Heart left ventricle (tissue), 16 donors: ENCODE results near the gene SCN11A. TPM values are rescaled to one million over a fixed set of nuclear protein-coding genes. Genes with fewer than 3 reads are reported as not detected.

Source experiments
- ATAC-seq, 4 donors: fragments of 200-7000 bp; cut with Tn5 transposase; one replicate each; pipeline ENCODE4 v1.9.1; 2020 to 2022; ENCODE audit warnings: moderate library complexity in 4 of 4, mild to moderate bottlenecking in 3 of 4, moderate number of reproducible peaks in 1 of 4
- DNase-seq, 5 donors: peaks; one replicate each; pipeline ENCODE4 v3.0.0-alpha.2; 2020
- H3K27ac ChIP-seq, 12 donors: fragments of 200-600 bp; sonication (generic) in 4 of 12; one replicate each; pipeline versions ENCODE4 v1.5.0 to v1.8.0; 2016 to 2022; ENCODE audit warnings: mild to moderate bottlenecking in 2 of 12
- H3K27me3 ChIP-seq, 9 donors: fragments of 200-600 bp; sonication (generic) in 2 of 9; one replicate each; pipeline versions ENCODE4 v1.5.1 to v1.8.0; 2016 to 2022; ENCODE audit warnings: mild to moderate bottlenecking in 3 of 9
- H3K36me3 ChIP-seq, 9 donors: fragments of 200-600 bp; sonication (generic) in 2 of 9; one replicate each; pipeline versions ENCODE4 v1.5.0 to v1.8.0; 2018 to 2022; ENCODE audit warnings: mild to moderate bottlenecking in 2 of 9
- H3K4me1 ChIP-seq, 12 donors: fragments of 200-600 bp; sonication (generic) in 4 of 12; one replicate each; pipeline versions ENCODE4 v1.5.0 to v1.8.0; 2016 to 2022; ENCODE audit warnings: mild to moderate bottlenecking in 3 of 12
- H3K4me3 ChIP-seq, 12 donors: fragments of 200-600 bp; sonication (generic) in 4 of 12; one replicate each; pipeline versions ENCODE4 v1.5.0 to v1.8.0; 2017 to 2022; ENCODE audit warnings: mild to moderate bottlenecking in 9 of 12, moderate library complexity in 4 of 12
- H3K9me3 ChIP-seq, 12 donors: fragments of 200-600 bp; sonication (generic) in 4 of 12; one replicate each; pipeline versions ENCODE4 v1.5.0 to v1.8.0; 2016 to 2022; ENCODE audit warnings: mild to moderate bottlenecking in 1 of 12
- CTCF ChIP-seq, 12 donors: fragments of 200-600 bp; sonication (generic) in 4 of 12; IDR thresholded peaks; one replicate each; pipeline versions ENCODE4 v1.5.0 to v1.8.0; 2018 to 2022; ENCODE audit warnings: antibody characterized with exemption in 12 of 12, mild to moderate bottlenecking in 5 of 12
- POLR2A ChIP-seq, 2 donors: fragments of 450-650 bp; IDR thresholded peaks; one replicate each; pipeline ENCODE4 v1.6.1; 2017; ENCODE audit warnings: antibody characterized with exemption in 2 of 2, mild to moderate bottlenecking in 2 of 2, moderate library complexity in 2 of 2
- WGBS, 4 donors: extraction: QIAGEN DNeasy Blood & Tissue Kit in 2 of 4; methylation state at CpG; one replicate each; pipeline versions ENCODE4 v1.1.5 to v1.1.7; 2013 to 2018; 5-methylcytosine and 5-hydroxymethylcytosine counted together
- intact Hi-C, 10 donors: fragments of 100-400 bp; cut with DNase I; formaldehyde crosslinking; loops; one replicate each; pipeline versions ENCODE4 v1.11.1 to v1.14.2; 2022
- polyA plus RNA-seq, 2 donors: library from polyadenylated mRNA; stranded (reverse); fragments of 200-250 nt; gene quantifications; one replicate each; pipeline ENCODE4 v1.2.3, GENCODE V29; 2013
- total RNA-seq, 9 donors: library from RNA; depleted of rRNA in 2 of 9; stranded (reverse); fragments of >200 nt in 2 of 9; fragmentation: NEBNext Ultra II Directional in 3 of 9; extraction: Animal tissue kit (Norgen Biotek cat#: 25700) in 3 of 9; gene quantifications; one replicate each; pipeline versions ENCODE4 v1.1.0 to v1.2.4, GENCODE V29; 2016 to 2023
- donor health status: ischemic (EF 13 %, LVEDD 7.1; RV severe dilation, severe dysfunction).
- donor health status: healthy with polysubstance abuse.
- donor health status: DM: no; HTN: yes; CAD: no.
- donor health status: DM: no; HTN: no; CAD: no.
- donor health status: ischemic (EF 25% LVEDD 6.9; RV normal size, moderate dysfunction).
- donor health status: ischemic (EF 25% LVEDD 5.7; RV mildly dilated, moderate dysfunction).
- donor health status: healthy.
- donor health status: DM: yes; HTN: yes; CAD: no.
- donor health status: ischemic (EF 35%, LVEDD 5.7; RV mildly dilated, moderate dysfunction).
- donor health status: nonischemic (EF 11% LVEDD 7.7; RV severe dilation, severe dysfunction).
- donor health status: DM: yes; HTN: yes; CAD: no.
- donor health status: PGD.
- donor health status: ischemic (EF 29% LVEDD 5.4; RV normal size, mild dysfunction).
- donor health status: nonischemic (EF 23%, LVEDD 6.1; RV moderate dilation, normal function).

SCN11A gene
- total and polyA plus RNA-seq, 11 donors = 0.03 to 0.13 (median 0.08) TPM; not detected in 4

DNA sequence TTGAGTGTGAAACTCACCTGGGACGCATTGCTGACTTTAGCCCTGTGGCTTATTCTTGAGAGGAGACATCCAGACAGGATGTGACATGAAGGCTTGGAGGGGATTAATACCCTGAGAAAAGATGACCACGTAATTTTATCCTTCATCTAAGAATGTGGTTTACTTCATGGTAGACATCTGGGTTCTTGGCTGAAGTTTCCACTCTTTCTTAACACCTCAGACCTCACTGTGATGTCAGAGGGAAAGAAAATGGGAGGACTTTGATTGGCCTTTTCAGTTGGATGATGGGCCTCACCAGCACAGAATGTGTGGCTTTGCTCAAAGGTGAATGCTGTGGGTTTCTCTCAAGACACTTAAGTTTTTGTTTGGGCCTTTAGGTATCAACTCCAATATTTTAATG is 39.2 kb upstream of the SCN11A start:
- Histone ChIP-seq H3K4me1 (peaks cover 0 to 4% (median 0%) of the 10 kb centered on the region in 12 donors), H3K36me3 (peaks cover 0 to 100% (median 99%) of the 10 kb centered on the region in 9 donors), H3K27me3 (no peaks in the 10 kb centered on the region), H3K9me3 (no peaks in the 10 kb centered on the region), H3K4me3 (no peak overlapping the region), H3K27ac (no peak overlapping the region)
- DNase-seq = no peak
- no peak for TF ChIP-seq CTCF (IDR thresholded peaks at IDR 0.05)
- intact Hi-C loops = no loop called here
- 89 to 94% (median 92%) methylated on average over 2 of the region's 2 CpGs for WGBS, 4 donors
- no peak for ATAC-seq

- Histone ChIP-seq H3K27me3 (no peaks in the 10 kb centered on the region), H3K4me1 (no peaks in the 10 kb centered on the region), H3K27ac (no peak overlapping the region), H3K9me3 (no peaks in the 10 kb centered on the region), H3K36me3 (peaks cover 0 to 100% (median 97%) of the 10 kb centered on the region in 9 donors), H3K4me3 (no peak overlapping the region)
- intact Hi-C loops = no loop called here
- TF ChIP-seq CTCF (IDR thresholded peaks at IDR 0.05) (no peak), POLR2A (IDR thresholded peaks at IDR 0.05) (no peak)
- 61 to 78% (median 76%) methylated on average over 3 of the region's 3 CpGs for WGBS, 4 donors
- no peak for DNase-seq
- ATAC-seq = no peak
Measured at GRCh38 chr3:39088889-39089288, 37.1 kb upstream of the SCN11A start.

- WGBS, 4 donors = 80 to 94% (median 90%) methylated on average over 3 of the region's 3 CpGs
- Histone ChIP-seq H3K27me3 (no peaks in the 10 kb centered on the region), H3K9me3 (no peaks in the 10 kb centered on the region), H3K4me1 (no peaks in the 10 kb centered on the region), H3K36me3 (peaks cover 0 to 100% (median 97%) of the 10 kb centered on the region in 9 donors), H3K4me3 (no peak overlapping the region), H3K27ac (no peak overlapping the region)
- no peak for ATAC-seq
- no peak for DNase-seq
- intact Hi-C loops = no loop called here
- TF ChIP-seq CTCF (IDR thresholded peaks at IDR 0.05) = no peak
- TF ChIP-seq POLR2A (IDR thresholded peaks at IDR 0.05) = no peak
Measured at GRCh38 chr3:39088456-39088855, 36.7 kb upstream of the SCN11A start.

DNA sequence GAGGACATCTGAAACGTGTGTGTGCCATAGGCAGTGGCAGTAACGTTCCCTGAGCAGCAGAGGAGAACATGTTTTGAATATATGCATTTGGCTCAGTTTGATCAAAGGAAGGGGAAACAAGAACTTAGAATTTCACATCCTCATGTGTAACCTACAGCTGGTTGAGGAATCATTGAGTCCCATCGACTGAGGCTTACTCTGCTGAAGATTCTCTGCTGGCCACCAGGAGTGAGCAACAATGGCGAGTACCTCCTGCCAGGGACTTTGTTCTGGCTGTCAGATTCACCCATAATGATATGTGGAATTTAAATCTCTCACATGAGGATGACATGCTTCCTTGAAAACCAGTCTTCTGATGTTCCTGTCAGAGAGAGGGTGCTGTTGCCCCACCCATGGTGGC is 34.4 kb upstream of the SCN11A start:
- Histone ChIP-seq H3K9me3 (no peaks in the 10 kb centered on the region), H3K4me1 (no peaks in the 10 kb centered on the region), H3K27ac (no peak overlapping the region), H3K4me3 (no peak overlapping the region), H3K27me3 (no peaks in the 10 kb centered on the region), H3K36me3 (peaks cover 0 to 90% (median 83%) of the 10 kb centered on the region in 9 donors)
- DNase-seq (no peak), ATAC-seq (no peak)
- WGBS, 4 donors = 85 to 92% (median 90%) methylated on average over 4 of the region's 4 CpGs
- TF ChIP-seq POLR2A (IDR thresholded peaks at IDR 0.05) (no peak), CTCF (IDR thresholded peaks at IDR 0.05) (no peak)
- intact Hi-C loops = no loop called here
